Type B pancreatic cell (in vitro differentiated cells): ENCODE data around the gene SLC6A13. TPM values are rescaled to one million over a fixed set of nuclear protein-coding genes. Genes with fewer than 3 reads are reported as not detected.
"Not testable (repeated sequence)": the region's sequence is repeated elsewhere in the genome, so short reads cannot be mapped to it uniquely, and the experiment has no call there.

Source experiments
- DNase-seq: peaks from one replicate; pipeline ENCODE4 v3.0.0; 2021; ENCODE audit warnings: mixed read lengths; ENCODE audit not compliant: unreplicated experiment; ENCODE audit errors: extremely low spot score
- H3K27ac Mint-ChIP-seq: 2 replicates; pipeline ENCODE4 v1.8.0; 2021; ENCODE audit warnings: mild to moderate bottlenecking, mixed read lengths
- H3K27me3 Mint-ChIP-seq: 2 replicates; pipeline ENCODE4 v1.8.0; 2021; ENCODE audit warnings: mixed read lengths
- H3K36me3 Mint-ChIP-seq: 2 replicates; pipeline ENCODE4 v1.8.0; 2021; ENCODE audit warnings: mixed read lengths
- H3K4me1 Mint-ChIP-seq: one replicate; pipeline ENCODE4 v1.8.0; 2021; ENCODE audit warnings: mixed read lengths; ENCODE audit not compliant: unreplicated experiment
- H3K4me3 Mint-ChIP-seq: 2 replicates; pipeline ENCODE4 v1.8.0; 2021; ENCODE audit warnings: mild to moderate bottlenecking, mixed read lengths
- H3K9me3 Mint-ChIP-seq: 2 replicates; pipeline ENCODE4 v1.8.0; 2021; ENCODE audit warnings: mixed read lengths
- CTCF ChIP-seq: fragments of 200-600 bp; sonication (generic); conservative IDR thresholded peaks from 2 replicates; pipeline ENCODE4 v1.5.0; 2021; ENCODE audit warnings: antibody characterized with exemption, mild to moderate bottlenecking
- total RNA-seq: library from RNA; stranded (reverse); gene quantifications from 2 replicates; pipeline ENCODE4 v1.2.1, GENCODE V29; 2021; ENCODE audit warnings: low replicate concordance

The SLC6A13 gene
- total RNA-seq, 1 donor from 2014 or later = 7.0 TPM

DNA sequence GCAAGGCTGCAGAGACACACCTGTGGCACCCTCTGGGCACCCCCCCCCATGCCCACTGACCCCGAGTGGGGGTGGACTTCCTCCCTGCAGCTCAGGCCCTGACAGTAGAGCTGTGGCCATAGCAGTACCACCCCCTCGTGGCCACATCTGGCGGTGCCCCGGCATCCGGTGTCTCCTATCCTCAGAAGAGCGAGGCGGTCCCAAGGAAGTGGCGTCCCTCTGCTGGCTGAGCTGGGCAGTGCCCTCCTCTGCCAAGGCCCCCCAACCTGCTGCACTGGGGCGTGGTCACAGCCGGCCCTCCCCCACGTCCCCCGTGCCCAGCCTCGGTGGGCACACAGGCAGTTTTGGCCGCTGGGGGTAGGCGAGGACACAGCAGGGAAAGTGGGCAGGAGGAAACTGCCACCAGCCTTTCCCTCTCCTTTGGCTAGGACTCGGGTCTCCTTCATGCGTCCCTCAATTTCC lies 42.7 kb downstream of the SLC6A13 start:
- peaks cover 29% of the 10 kb centered on the region for H3K27me3 Mint-ChIP-seq
- H3K4me3 Mint-ChIP-seq = no peak overlapping the region
- peak; percentile 85 for TF ChIP-seq CTCF
- peak; percentile 82 for DNase-seq
- no peaks in the 10 kb centered on the region for H3K4me1 Mint-ChIP-seq
- no peaks in the 10 kb centered on the region for H3K9me3 Mint-ChIP-seq
- H3K27ac Mint-ChIP-seq = no peak overlapping the region
- H3K36me3 Mint-ChIP-seq = no peaks in the 10 kb centered on the region

- Mint-ChIP-seq H3K27ac (no peak overlapping the region), H3K9me3 (no peaks in the 10 kb centered on the region), H3K27me3 (peaks cover 31% of the 10 kb centered on the region), H3K4me1 (peaks cover 1% of the 10 kb centered on the region), H3K36me3 (no peaks in the 10 kb centered on the region), H3K4me3 (no peak overlapping the region)
- no peak for DNase-seq
- TF ChIP-seq CTCF = no peak
These were observed 43.7 kb downstream of the SLC6A13 start for GRCh38 chr12:218728-219590.

DNA sequence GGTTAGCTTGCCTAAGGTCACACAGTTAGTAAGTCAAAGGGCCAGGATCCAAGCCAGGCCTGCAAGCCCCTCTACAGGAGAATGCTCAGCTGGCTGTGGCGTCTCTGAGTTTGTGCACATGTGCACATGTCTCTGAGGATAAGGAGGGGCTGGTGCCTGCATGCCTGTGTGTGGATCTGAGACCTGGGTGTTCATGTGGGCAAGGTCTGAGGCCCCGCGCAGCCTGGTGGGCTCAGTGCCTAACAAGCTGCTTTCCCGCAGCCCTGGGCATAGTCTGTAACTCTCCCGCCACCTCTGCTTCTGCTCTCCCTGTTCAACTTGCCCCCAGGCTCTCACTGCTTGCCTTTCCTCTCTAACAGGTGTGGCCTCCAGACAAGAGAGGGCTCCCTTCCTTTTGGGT lies 44.4 kb downstream of the SLC6A13 start:
- Mint-ChIP-seq H3K4me3 (no peak overlapping the region), H3K9me3 (no peaks in the 10 kb centered on the region), H3K36me3 (no peaks in the 10 kb centered on the region), H3K27me3 (peaks cover 37% of the 10 kb centered on the region), H3K27ac (no peak overlapping the region), H3K4me1 (peaks cover 8% of the 10 kb centered on the region)
- no peak for DNase-seq
- TF ChIP-seq CTCF = no peak

DNA sequence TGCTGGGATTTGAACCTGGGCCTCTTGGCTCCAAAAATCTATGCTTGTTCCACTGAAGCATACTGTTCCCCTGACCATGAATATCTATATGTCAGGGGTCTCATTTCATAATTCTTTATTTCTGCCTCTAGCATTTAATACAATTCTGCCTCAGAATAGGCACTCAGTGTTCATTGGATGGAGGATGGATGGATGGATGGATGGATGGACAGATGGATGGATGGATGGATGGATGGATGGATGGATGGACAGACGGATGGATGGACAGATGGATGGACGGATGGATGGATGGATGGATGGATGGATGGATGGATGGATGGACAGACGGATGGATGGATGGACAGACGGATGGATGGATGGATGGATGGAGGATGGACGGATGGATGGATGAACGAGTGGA lies 45.6 kb downstream of the SLC6A13 start:
- H3K4me3 Mint-ChIP-seq, H3K27ac Mint-ChIP-seq, H3K9me3 Mint-ChIP-seq, DNase-seq, H3K36me3 Mint-ChIP-seq: not testable (repeated sequence)
- peaks cover 35% of the 10 kb centered on the region for H3K27me3 Mint-ChIP-seq
- H3K4me1 Mint-ChIP-seq = peaks cover 12% of the 10 kb centered on the region

DNA sequence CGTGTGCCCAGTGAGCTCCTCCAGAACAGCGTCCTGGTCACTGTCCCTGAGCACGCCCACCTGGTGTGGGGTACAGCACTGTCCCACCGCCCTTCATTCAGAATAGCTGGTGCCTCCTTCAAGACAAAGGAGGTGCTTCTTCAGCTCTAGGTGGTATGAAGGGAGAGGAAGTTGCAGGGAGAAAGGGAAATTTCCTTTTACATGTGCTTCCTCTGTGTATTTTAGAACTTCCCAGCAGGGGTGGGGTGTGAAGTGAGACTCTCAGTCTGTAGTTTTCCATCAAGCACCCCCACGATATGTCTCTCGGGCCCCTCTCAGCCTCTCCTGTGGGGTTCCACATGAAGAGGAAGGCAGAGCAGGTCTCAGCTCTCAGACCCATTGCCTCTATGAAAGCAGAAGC lies 47.5 kb downstream of the SLC6A13 start:
- no peak overlapping the region for H3K4me3 Mint-ChIP-seq
- H3K4me1 Mint-ChIP-seq = peaks cover 21% of the 10 kb centered on the region
- peaks cover 54% of the 10 kb centered on the region for H3K27me3 Mint-ChIP-seq
- H3K27ac Mint-ChIP-seq = no peak overlapping the region
- no peak for TF ChIP-seq CTCF
- no peaks in the 10 kb centered on the region for H3K36me3 Mint-ChIP-seq
- DNase-seq = no peak
- no peaks in the 10 kb centered on the region for H3K9me3 Mint-ChIP-seq

GRCh38 chr12:214003-214741 lies 48.5 kb downstream of the SLC6A13 start, which contains the start of gene SLC6A12:
Gene SLC6A12 (minus strand): TSS chr12:214157. CDS start chr12:209986, 4,171 bp downstream.
- Mint-ChIP-seq H3K4me3 (peak within 1 kb of the TSS; percentile 27), H3K9me3 (no peaks in the 10 kb centered on the region), H3K36me3 (no peaks in the 10 kb centered on the region), H3K27me3 (peaks cover 62% of the 10 kb centered on the region), H3K4me1 (peaks cover 21% of the 10 kb centered on the region), H3K27ac (peak within 1 kb of the TSS; percentile 24)
- DNase-seq = no peak
- no peak for TF ChIP-seq CTCF
